GM06990 (cell line): ENCODE measurements around the gene MYL6B.

Experiments used
- DNase-seq: peaks from one replicate; pipeline ENCODE4 v3.0.0-alpha.2; 2011; ENCODE audit not compliant: insufficient read length; ENCODE audit errors: extremely low read depth
- H3K27me3 ChIP-seq: replicated peaks from 2 replicates; pipeline ENCODE4 v1.6.0; 2011; ENCODE audit warnings: low read length; ENCODE audit not compliant: control insufficient read depth, insufficient read depth
- H3K36me3 ChIP-seq: 2 replicates; pipeline ENCODE4 v1.5.1; 2011; ENCODE audit warnings: low read length; ENCODE audit not compliant: control insufficient read depth, insufficient read depth
- H3K4me3 ChIP-seq: replicated peaks from 2 replicates; pipeline ENCODE4 v1.5.1; 2011; ENCODE audit warnings: low read depth, mild to moderate bottlenecking, control low read depth, low read length
- CTCF ChIP-seq: IDR thresholded peaks from 2 replicates; pipeline ENCODE4 v1.5.1; 2011; ENCODE audit warnings: low read length, control low read depth, mild to moderate bottlenecking, inconsistent platforms; ENCODE audit not compliant: insufficient read depth, poor library complexity, severe bottlenecking

MYL6B gene

GRCh38 chr12:56152132-56152755 lies at the start of gene MYL6B:
Gene MYL6B (plus strand): TSS chr12:56152587. CDS start chr12:56153919, 1,332 bp downstream.
- peak; percentile 90 for DNase-seq
- Histone ChIP-seq H3K36me3 (peaks cover 2% of the 10 kb centered on the region), H3K27me3 (no peaks in the 10 kb centered on the region), H3K4me3 (peak within 1 kb of the TSS; percentile 78)
- TF ChIP-seq CTCF, result no peak

- no peak overlapping the region for H3K4me3 ChIP-seq
- peaks cover 3% of the 10 kb centered on the region; the same call in 1 of the 2 replicates for H3K36me3 ChIP-seq
- no peaks in the 10 kb centered on the region for H3K27me3 ChIP-seq
- TF ChIP-seq CTCF, result no peak
- DNase-seq, result no peak
These were observed 49.7 kb upstream of the MYL6B start for GRCh38 chr12:56102683-56103065.

- no peak for TF ChIP-seq CTCF
- H3K4me3 ChIP-seq, result peak overlapping the region; percentile 92
- H3K36me3 ChIP-seq, result peaks cover 7% of the 10 kb centered on the region
- DNase-seq, result no peak
- H3K27me3 ChIP-seq, result no peaks in the 10 kb centered on the region
These were observed 49.2 kb upstream of the MYL6B start for GRCh38 chr12:56103066-56103711.

GRCh38 chr12:56103823-56104108 lies 48.6 kb upstream of the MYL6B start:
- no peaks in the 10 kb centered on the region for H3K27me3 ChIP-seq
- no peak for TF ChIP-seq CTCF
- DNase-seq, result no peak
- peak overlapping the region; percentile 92 for H3K4me3 ChIP-seq
- peaks cover 8% of the 10 kb centered on the region for H3K36me3 ChIP-seq

- no peak for TF ChIP-seq CTCF
- peak; percentile 98 for DNase-seq
- Histone ChIP-seq H3K4me3 (peak within 1 kb of the TSS; percentile 92), H3K36me3 (peaks cover 8% of the 10 kb centered on the region), H3K27me3 (no peaks in the 10 kb centered on the region)
These were observed 48.1 kb upstream of the MYL6B start, which contains the start of gene PA2G4 for GRCh38 chr12:56104109-56104814. Gene PA2G4 (plus strand): TSS chr12:56104559. CDS start chr12:56104738, 179 bp downstream.
